ENCODE measurements around the gene ARHGAP9. TPM values are rescaled to one million over a fixed set of nuclear protein-coding genes. Genes with fewer than 3 reads are reported as not detected.
"Not testable (repeated sequence)": the region's sequence is repeated elsewhere in the genome, so short reads cannot be mapped to it uniquely, and the experiment has no call there.

The ARHGAP9 gene
- polyA plus RNA-seq, 1 of the 3 experiments (the other 2 are of a cell fraction), result 0.66 TPM

- peaks cover 34% of the 10 kb centered on the region for H4K20me1 ChIP-seq (ENCODE audit: insufficient read depth)
Measured at GRCh38 chr12:57514246-57514645, 34.6 kb upstream of the ARHGAP9 start.

GRCh38 chr12:57513677-57514076 lies 34.0 kb upstream of the ARHGAP9 start:
- H4K20me1 ChIP-seq (ENCODE audit: insufficient read depth), result peaks cover 28% of the 10 kb centered on the region
- peaks cover 49% of the 10 kb centered on the region for H3F3A ChIP-seq (replicated peaks; ENCODE audit: insufficient read depth)
- not testable (repeated sequence) for H3K9me2 ChIP-seq; H3K27ac ChIP-seq (ENCODE audit: low read depth in 2 of 2, low read length in 1 of 2); H3K27me3 ChIP-seq (ENCODE audit: insufficient read depth); DNase-seq; H3K4me2 ChIP-seq; H3K9me3 ChIP-seq; H3K9ac ChIP-seq; H3K4me3 ChIP-seq (ENCODE audit: low read depth in 2 of 2, low read length in 1 of 2); H2AFZ ChIP-seq (ENCODE audit: low read depth)
- CTCF ChIA-PET, result interaction anchor here (1.9 to 2.1 kb wide), 2 partner anchors 12 to 55 kb away, joined by 5 read pairs; partner anchors contain the start of gene GLI1
- H3K4me1 ChIP-seq (ENCODE audit: control insufficient read depth in 1 of 2, insufficient read depth in 2 of 2, low read depth in 1 of 2, low read length in 1 of 2), result peaks cover 5 to 15% of the 10 kb centered on the region in 2 experiments; a peak in 3 of 4 replicates
- WGBS (ENCODE audit: low lambda C conversion rate), result 97% methylated on average over 6 of the region's 6 CpGs
- peaks cover 58 to 72% of the 10 kb centered on the region in 2 experiments for H3K36me3 ChIP-seq (replicated peaks in 1 of 2; ENCODE audit: control insufficient read depth in 1 of 2, insufficient read depth in 2 of 2, low read length in 1 of 2)
- POLR2A ChIA-PET, result interaction anchor here (0.5 to 1.3 kb wide), 4 partner anchors 9 to 284 kb away, joined by 3 read pairs; partner anchors contain the start of gene SHMT2
- peaks cover 21% of the 10 kb centered on the region for H3K79me2 ChIP-seq (ENCODE audit: insufficient read depth)

More at GRCh38 chr12:57514246-57514645, 34.6 kb upstream of the ARHGAP9 start:
- H2AFZ ChIP-seq (ENCODE audit: low read depth); H3K9ac ChIP-seq; H3K27ac ChIP-seq (ENCODE audit: low read depth in 2 of 2, low read length in 1 of 2); DNase-seq; H3K4me2 ChIP-seq; H3K9me3 ChIP-seq; H3K4me3 ChIP-seq (ENCODE audit: low read depth in 2 of 2, low read length in 1 of 2); H3K27me3 ChIP-seq (ENCODE audit: insufficient read depth); H3K9me2 ChIP-seq: not testable (repeated sequence)
- H3K79me2 ChIP-seq (ENCODE audit: insufficient read depth), result peaks cover 27% of the 10 kb centered on the region
- ChIA-PET POLR2A (interaction anchor here (0.5 to 2.2 kb wide), 4 partner anchors 9 to 97 kb away, joined by 3 to 8 read pairs (median 3); no protein-coding TSS in a partner anchor), CTCF (interaction anchor here (0.5 to 2.1 kb wide), 5 partner anchors 13 to 425 kb away, joined by 3 to 5 read pairs (median 4); partner anchors contain the start of genes GLI1 and NAB2)
- peaks cover 52% of the 10 kb centered on the region for H3F3A ChIP-seq (replicated peaks; ENCODE audit: insufficient read depth)
- WGBS (ENCODE audit: low lambda C conversion rate), result 94% methylated on average over 9 of the region's 9 CpGs
- H3K4me1 ChIP-seq (ENCODE audit: control insufficient read depth in 1 of 2, insufficient read depth in 2 of 2, low read depth in 1 of 2, low read length in 1 of 2), result peaks cover 9 to 21% of the 10 kb centered on the region in 2 experiments
- H3K36me3 ChIP-seq (replicated peaks in 1 of 2; ENCODE audit: control insufficient read depth in 1 of 2, insufficient read depth in 2 of 2, low read length in 1 of 2), result peaks cover 60 to 67% of the 10 kb centered on the region in 2 experiments

DNA sequence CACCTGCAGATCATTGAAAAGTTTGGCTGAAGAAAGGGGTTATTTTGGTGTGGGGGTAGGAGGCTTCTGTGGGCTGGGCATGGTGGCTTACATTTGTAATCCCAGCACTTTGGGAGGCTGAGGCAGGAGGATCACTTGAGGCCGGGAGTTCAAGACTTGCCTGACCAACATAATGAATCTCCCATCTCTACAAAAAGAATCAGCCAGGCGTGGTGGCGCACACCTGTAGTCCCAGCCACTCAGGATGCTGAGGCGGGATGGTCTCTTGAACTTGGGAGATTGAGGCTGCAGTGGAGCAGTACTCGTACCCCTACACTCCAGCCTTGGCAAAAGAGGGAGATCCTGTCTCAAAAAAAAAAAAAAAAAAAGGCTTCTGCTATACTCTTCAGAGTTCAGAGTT lies 33.6 kb upstream of the ARHGAP9 start:
- Histone ChIP-seq H3K36me3 (replicated peaks in 1 of 2; ENCODE audit: control insufficient read depth in 1 of 2, insufficient read depth in 2 of 2, low read length in 1 of 2) (peaks cover 54 to 72% of the 10 kb centered on the region in 2 experiments), H3K9me2 (no peaks in the 10 kb centered on the region), H3F3A (replicated peaks; ENCODE audit: insufficient read depth) (peaks cover 48% of the 10 kb centered on the region), H3K9me3 (no peaks in the 10 kb centered on the region), H4K20me1 (ENCODE audit: insufficient read depth) (peaks cover 24% of the 10 kb centered on the region), H3K27ac (ENCODE audit: low read depth in 2 of 2, low read length in 1 of 2) (no peak overlapping the region), H3K27me3 (ENCODE audit: insufficient read depth) (no peaks in the 10 kb centered on the region), H3K4me1 (ENCODE audit: control insufficient read depth in 1 of 2, insufficient read depth in 2 of 2, low read depth in 1 of 2, low read length in 1 of 2) (peaks cover 1 to 11% of the 10 kb centered on the region in 2 experiments; a peak in 3 of 4 replicates), H3K4me2 (no peak overlapping the region), H2AFZ (ENCODE audit: low read depth) (no peak overlapping the region), H3K4me3 (ENCODE audit: low read depth in 2 of 2, low read length in 1 of 2) (no peak overlapping the region), H3K79me2 (ENCODE audit: insufficient read depth) (peaks cover 17% of the 10 kb centered on the region), H3K9ac (no peak overlapping the region)
- no peak for DNase-seq
- 100% methylated on average over 5 of the region's 5 CpGs for WGBS (ENCODE audit: low lambda C conversion rate)
- no peak for TF ChIP-seq NFIC (IDR thresholded peaks at IDR 0.05; ENCODE audit: borderline replicate concordance)
- no peak for TF ChIP-seq YY1 (IDR thresholded peaks at IDR 0.05; ENCODE audit: low read depth)
- TF ChIP-seq ZBTB33 (IDR thresholded peaks at IDR 0.05; ENCODE audit: borderline replicate concordance, low read depth), result no peak
- TF ChIP-seq TAF1 (IDR thresholded peaks at IDR 0.05; ENCODE audit: borderline replicate concordance, low read depth, low read length), result no peak
- no peak for TF ChIP-seq SMC3 (IDR thresholded peaks at IDR 0.05; ENCODE audit: low read depth, low read length)
- TF ChIP-seq RXRA (IDR thresholded peaks at IDR 0.05; ENCODE audit: borderline replicate concordance, low read depth), result no peak
- TF ChIP-seq, protein P1, sequence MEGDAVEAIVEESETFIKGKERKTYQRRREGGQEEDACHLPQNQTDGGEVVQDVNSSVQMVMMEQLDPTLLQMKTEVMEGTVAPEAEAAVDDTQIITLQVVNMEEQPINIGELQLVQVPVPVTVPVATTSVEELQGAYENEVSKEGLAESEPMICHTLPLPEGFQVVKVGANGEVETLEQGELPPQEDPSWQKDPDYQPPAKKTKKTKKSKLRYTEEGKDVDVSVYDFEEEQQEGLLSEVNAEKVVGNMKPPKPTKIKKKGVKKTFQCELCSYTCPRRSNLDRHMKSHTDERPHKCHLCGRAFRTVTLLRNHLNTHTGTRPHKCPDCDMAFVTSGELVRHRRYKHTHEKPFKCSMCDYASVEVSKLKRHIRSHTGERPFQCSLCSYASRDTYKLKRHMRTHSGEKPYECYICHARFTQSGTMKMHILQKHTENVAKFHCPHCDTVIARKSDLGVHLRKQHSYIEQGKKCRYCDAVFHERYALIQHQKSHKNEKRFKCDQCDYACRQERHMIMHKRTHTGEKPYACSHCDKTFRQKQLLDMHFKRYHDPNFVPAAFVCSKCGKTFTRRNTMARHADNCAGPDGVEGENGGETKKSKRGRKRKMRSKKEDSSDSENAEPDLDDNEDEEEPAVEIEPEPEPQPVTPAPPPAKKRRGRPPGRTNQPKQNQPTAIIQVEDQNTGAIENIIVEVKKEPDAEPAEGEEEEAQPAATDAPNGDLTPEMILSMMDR (IDR thresholded peaks at IDR 0.05), result no peak
- CTCF ChIA-PET, result no interaction called here
- POLR2A ChIA-PET, result interaction anchor here (0.7 to 1.3 kb wide), 5 partner anchors 8 to 284 kb away, joined by 3 to 4 read pairs (median 3); partner anchors contain the start of gene SHMT2

Data from SK-N-SH (cell line).